ENCODE measurements around the gene ZNF407. TPM values are rescaled to one million over a fixed set of nuclear protein-coding genes. Genes with fewer than 3 reads are reported as not detected.

Gene ZNF407
- total RNA-seq (10 to 100 TPM; 23.2 to 24.7 TPM), total RNA-seq (33.4 to 104 (median 56.6) reads per million in 172 experiments)
- polyA plus RNA-seq (2013, experiment 1 of 2) = 8.5 TPM
- 10.8 TPM for polyA plus RNA-seq (2013, experiment 2 of 2)

- H3K4me3 ChIP-seq (ENCODE audit: low read length) = peak within 1 kb of the TSS; percentile 87
- peak; percentile 75 to 93 (median 83) for DNase-seq
- TF ChIP-seq CTCF (IDR thresholded peaks at IDR 0.05) = no peak
- ATAC-seq (ENCODE audit: poor library complexity) = peak; percentile 76
- peaks cover 71% of the 10 kb centered on the region for H3K4me1 Mint-ChIP-seq (ENCODE audit: low read depth)
- peaks cover 56% of the 10 kb centered on the region for H3K36me3 Mint-ChIP-seq (ENCODE audit: low read depth)
- peaks cover 17% of the 10 kb centered on the region for H3K36me3 ChIP-seq (ENCODE audit: insufficient read depth, low read length)
- H3K27ac Mint-ChIP-seq = peak within 1 kb of the TSS; percentile 100
- H3K27me3 Mint-ChIP-seq = no peaks in the 10 kb centered on the region
- H3K4me3 Mint-ChIP-seq = peak within 1 kb of the TSS; percentile 98
- peaks cover 2% of the 10 kb centered on the region for H3K9me3 Mint-ChIP-seq
- peaks cover 25% of the 10 kb centered on the region for H3K4me1 ChIP-seq (ENCODE audit: insufficient read depth, low read length)
- peak within 1 kb of the TSS; percentile 96 to 98 for H3K27ac ChIP-seq (ENCODE audit: low read depth in 1 of 2, low read length in 2 of 2)
- no peaks in the 10 kb centered on the region for H3K27me3 ChIP-seq (ENCODE audit: control insufficient read depth in 1 of 2, insufficient read depth in 2 of 2, low read length in 2 of 2)
- CTCF ChIA-PET = interaction anchor here (1.3 to 1.4 kb wide), 3 partner anchors 32 to 40 kb away, joined by 3 to 4 read pairs (median 3); no protein-coding TSS in a partner anchor
- intact Hi-C loops (cut with DNase I, micrococcal nuclease) = loop anchor here (1.0 to 10.0 kb wide), 7 partner anchors 99 to 1897 kb away; partner anchors contain the start of genes ZNF516 (in 2 of the 2), CYB5A (in 1 of the 2) and TSHZ1 (in 1 of the 2)
- POLR2A ChIA-PET = interaction anchor here (0.6 to 3.3 kb wide), 22 partner anchors 8 to 1248 kb away, joined by 3 to 53 read pairs (median 5); partner anchors contain the start of genes CNDP2, PTGR3 and TSHZ1
- no peaks in the 10 kb centered on the region for H3K9me3 ChIP-seq (ENCODE audit: control insufficient read depth in 1 of 2, insufficient read depth in 1 of 2, low read length in 2 of 2)
Observed at GRCh38 chr18:74597662-74598349, at the start of gene ZNF407. Gene ZNF407, plus strand, starts transcription at chr18:74597870. Its CDS starts 33,150 bp downstream, at chr18:74631020.

- ATAC-seq (ENCODE audit: poor library complexity) (no peak), DNase-seq (no peak)
- Histone ChIP-seq H3K36me3 (ENCODE audit: insufficient read depth, low read length) (no peaks in the 10 kb centered on the region), H3K27me3 (ENCODE audit: control insufficient read depth in 1 of 2, insufficient read depth in 2 of 2, low read length in 2 of 2) (no peaks in the 10 kb centered on the region), H3K4me3 (ENCODE audit: low read length) (no peak overlapping the region), H3K4me1 (ENCODE audit: insufficient read depth, low read length) (no peaks in the 10 kb centered on the region), H3K9me3 (ENCODE audit: control insufficient read depth in 1 of 2, insufficient read depth in 1 of 2, low read length in 2 of 2) (peaks cover 8 to 15% of the 10 kb centered on the region in 2 experiments), H3K27ac (ENCODE audit: low read depth in 1 of 2, low read length in 2 of 2) (no peak overlapping the region)
- intact Hi-C loops (cut with DNase I, micrococcal nuclease) = loop anchor here (2.0 to 10.0 kb wide), 4 partner anchors 57 to 1785 kb away; no protein-coding TSS in a partner anchor
- H3K4me1 Mint-ChIP-seq (ENCODE audit: low read depth) = no peaks in the 10 kb centered on the region
- peaks cover 5% of the 10 kb centered on the region for H3K9me3 Mint-ChIP-seq
- H3K27ac Mint-ChIP-seq = no peak overlapping the region
- no peak overlapping the region for H3K4me3 Mint-ChIP-seq
- CTCF ChIA-PET = interaction anchor here (1.2 kb wide), 1 partner anchor 196 kb away, joined by 4 read pairs; no protein-coding TSS in a partner anchor
- POLR2A ChIA-PET = no interaction called here
- H3K36me3 Mint-ChIP-seq (ENCODE audit: low read depth) = no peaks in the 10 kb centered on the region
- no peak for TF ChIP-seq CTCF (IDR thresholded peaks at IDR 0.05)
- H3K27me3 Mint-ChIP-seq = peaks cover 9% of the 10 kb centered on the region
Observed at GRCh38 chr18:74549591-74550104, 48.0 kb upstream of the ZNF407 start.

GRCh38 chr18:74550886-74551285 lies 46.8 kb upstream of the ZNF407 start:
- Histone ChIP-seq H3K27ac (ENCODE audit: low read depth in 1 of 2, low read length in 2 of 2) (no peak overlapping the region), H3K36me3 (ENCODE audit: insufficient read depth, low read length) (no peaks in the 10 kb centered on the region), H3K4me1 (ENCODE audit: insufficient read depth, low read length) (no peaks in the 10 kb centered on the region), H3K27me3 (ENCODE audit: control insufficient read depth in 1 of 2, insufficient read depth in 2 of 2, low read length in 2 of 2) (no peaks in the 10 kb centered on the region), H3K9me3 (ENCODE audit: control insufficient read depth in 1 of 2, insufficient read depth in 1 of 2, low read length in 2 of 2) (peaks cover 8 to 15% of the 10 kb centered on the region in 2 experiments), H3K4me3 (ENCODE audit: low read length) (no peak overlapping the region)
- Mint-ChIP-seq H3K36me3 (ENCODE audit: low read depth) (no peaks in the 10 kb centered on the region), H3K4me1 (ENCODE audit: low read depth) (no peaks in the 10 kb centered on the region), H3K4me3 (no peak overlapping the region), H3K27me3 (peaks cover 11% of the 10 kb centered on the region), H3K9me3 (peaks cover 5% of the 10 kb centered on the region), H3K27ac (no peak overlapping the region)
- DNase-seq (no peak), ATAC-seq (ENCODE audit: poor library complexity) (no peak)
- ChIA-PET POLR2A (no interaction called here), CTCF (interaction anchor here (1.2 to 1.4 kb wide), 2 partner anchors 57 to 198 kb away, joined by 4 to 6 read pairs; no protein-coding TSS in a partner anchor)
- TF ChIP-seq CTCF (IDR thresholded peaks at IDR 0.05) = no peak
- intact Hi-C loops (cut with DNase I, micrococcal nuclease) = loop anchor here (2.0 to 10.0 kb wide), 4 partner anchors 58 to 1786 kb away; no protein-coding TSS in a partner anchor
